GM21825 (cell line): ENCODE results near the gene CYP27C1.
A peak's percentile ranks its signal among the peaks of the same experiment; 100 is the strongest.
"Not testable (repeated sequence)": the region's sequence is repeated elsewhere in the genome, so short reads cannot be mapped to it uniquely, and the experiment has no call there.

ENCODE experiments used
- ATAC-seq: cut with Tn5 transposase; IDR thresholded peaks from one replicate; pipeline ENCODE4 v1.9.1; 2021; ENCODE audit warnings: mild to moderate bottlenecking, moderate library complexity; ENCODE audit not compliant: unreplicated experiment

Gene CYP27C1

GRCh38 chr2:127175041-127175721 is 44.9 kb downstream of the CYP27C1 start:
- no peak for ATAC-seq

GRCh38 chr2:127174640-127175039 is 45.5 kb downstream of the CYP27C1 start:
- no peak for ATAC-seq

- ATAC-seq: no peak
Observed at GRCh38 chr2:127174136-127174535, 46.0 kb downstream of the CYP27C1 start.

GRCh38 chr2:127173057-127173456 is 47.0 kb downstream of the CYP27C1 start:
- ATAC-seq: no peak

GRCh38 chr2:127172306-127172705 is 47.8 kb downstream of the CYP27C1 start:
- no peak for ATAC-seq

- no peak for ATAC-seq
Observed at GRCh38 chr2:127170452-127171197, 49.5 kb downstream of the CYP27C1 start.

- no peak for ATAC-seq
Observed at GRCh38 chr2:127170021-127170420, 50.1 kb downstream of the CYP27C1 start.

GRCh38 chr2:127169066-127169660 is 50.9 kb downstream of the CYP27C1 start:
- ATAC-seq: no peak

GRCh38 chr2:127166231-127166860 is 53.8 kb downstream of the CYP27C1 start:
- no peak for ATAC-seq

GRCh38 chr2:127165539-127165935 is 54.6 kb downstream of the CYP27C1 start:
- no peak for ATAC-seq

- no peak for ATAC-seq
Observed at GRCh38 chr2:127164761-127165538, 55.1 kb downstream of the CYP27C1 start.

- ATAC-seq: no peak
Observed at GRCh38 chr2:127163921-127164320, 56.2 kb downstream of the CYP27C1 start.

GRCh38 chr2:127163090-127163406 is 57.1 kb downstream of the CYP27C1 start:
- ATAC-seq: not testable (repeated sequence)

GRCh38 chr2:127162261-127163089 is 57.6 kb downstream of the CYP27C1 start:
- no peak for ATAC-seq

- ATAC-seq: no peak
Observed at GRCh38 chr2:127161176-127162136, 58.6 kb downstream of the CYP27C1 start.

- no peak for ATAC-seq
Observed at GRCh38 chr2:127160676-127161075, 59.4 kb downstream of the CYP27C1 start.

- ATAC-seq: no peak
Observed at GRCh38 chr2:127159543-127159942, 60.6 kb downstream of the CYP27C1 start.

- ATAC-seq: peak; percentile 57
Observed at GRCh38 chr2:127158614-127159290, 61.3 kb downstream of the CYP27C1 start.
